H4 (cell line): ENCODE results near the gene ZBTB4. TPM values are rescaled to one million over a fixed set of nuclear protein-coding genes. Genes with fewer than 3 reads are reported as not detected.
"Not testable (repeated sequence)": the region's sequence is repeated elsewhere in the genome, so short reads cannot be mapped to it uniquely, and the experiment has no call there.

Experiments used
- DNase-seq: peaks from one replicate; pipeline ENCODE4 v3.0.0-alpha.2; 2015; ENCODE audit warnings: low spot score
- total RNA-seq: library from RNA; depleted of rRNA; stranded (reverse); fragments of >200 nt; shearing (Covaris generic); gene quantifications from 2 replicates; pipeline ENCODE4 v1.2.3, GENCODE V29; 2014

Gene ZBTB4
- total RNA-seq, 1 experiment from 2014 or later, result 4.5 TPM

GRCh38 chr17:7470457-7470973, 8.9 kb downstream of the ZBTB4 start:
- DNase-seq, result not testable (repeated sequence)

- DNase-seq, result not testable (repeated sequence)
Observed at GRCh38 chr17:7469843-7470242, 9.6 kb downstream of the ZBTB4 start.

- DNase-seq, result no peak
Observed at GRCh38 chr17:7468804-7469389, 10.5 kb downstream of the ZBTB4 start.

GRCh38 chr17:7468290-7468689, 11.1 kb downstream of the ZBTB4 start:
- no peak for DNase-seq

GRCh38 chr17:7467498-7467897, 11.9 kb downstream of the ZBTB4 start:
- DNase-seq, result no peak

GRCh38 chr17:7466639-7467341, 12.6 kb downstream of the ZBTB4 start:
- DNase-seq, result no peak

- DNase-seq, result no peak
Observed at GRCh38 chr17:7466318-7466638, 13.2 kb downstream of the ZBTB4 start.

GRCh38 chr17:7465597-7466275, 13.7 kb downstream of the ZBTB4 start:
- no peak for DNase-seq

GRCh38 chr17:7464081-7464480, 15.3 kb downstream of the ZBTB4 start:
- DNase-seq, result no peak

GRCh38 chr17:7463372-7463846, 16.0 kb downstream of the ZBTB4 start:
- no peak for DNase-seq

GRCh38 chr17:7462474-7463371, 16.7 kb downstream of the ZBTB4 start:
- no peak for DNase-seq

GRCh38 chr17:7460850-7461660, 18.4 kb downstream of the ZBTB4 start:
- DNase-seq, result no peak

- no peak for DNase-seq
Observed at GRCh38 chr17:7459961-7460545, 19.4 kb downstream of the ZBTB4 start.

- no peak for DNase-seq
Observed at GRCh38 chr17:7448461-7448860, 31.0 kb downstream of the ZBTB4 start.

GRCh38 chr17:7445619-7445968, 33.8 kb downstream of the ZBTB4 start:
- DNase-seq, result no peak

- DNase-seq, result no peak
Observed at GRCh38 chr17:7444682-7445618, 34.5 kb downstream of the ZBTB4 start, which contains the start of gene CHRNB1. CHRNB1 (plus strand) TSS chr17:7445061; CDS start chr17:7445128, 67 bp downstream.

- DNase-seq, result no peak
Observed at GRCh38 chr17:7443499-7444485, 35.6 kb downstream of the ZBTB4 start.

- DNase-seq, result no peak
Observed at GRCh38 chr17:7442142-7442541, 37.3 kb downstream of the ZBTB4 start.
